KBM-7 (cell line): ENCODE data around the gene DPH5.
"Not testable (repeated sequence)": the region's sequence is repeated elsewhere in the genome, so short reads cannot be mapped to it uniquely, and the experiment has no call there.

Source experiments
- DNase-seq: peaks from one replicate; pipeline ENCODE4 v3.0.0-alpha.2; 2015
- in situ Hi-C: fragments of 300-500 bp; cut with MboI; formaldehyde crosslinking; loops from 2 replicates; pipeline ENCODE4 v1.14.3; 2020; ENCODE audit warnings: low sequenced_read_pairs, low pct_unique_long_range_greater_than_20kb, mixed read lengths

DPH5 gene

DNA sequence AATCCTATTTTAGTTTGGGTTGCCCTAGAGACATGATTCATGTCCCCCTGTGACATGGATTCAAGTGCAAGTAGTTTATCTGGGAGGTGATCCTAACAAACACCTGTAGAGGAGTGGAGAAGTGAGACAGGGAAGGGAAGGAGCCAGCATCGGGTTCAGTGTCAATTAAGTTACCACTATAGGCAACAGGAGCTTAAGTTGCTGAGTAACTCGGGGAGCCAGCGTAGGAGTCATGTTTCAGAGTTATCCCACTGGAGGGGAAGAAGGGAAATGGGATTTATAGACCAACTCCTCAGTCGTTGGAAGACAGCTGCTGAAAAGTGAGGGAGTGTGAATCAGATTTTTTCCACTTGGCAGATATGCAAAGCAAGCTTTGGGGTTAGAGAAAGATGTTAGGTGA lies 74.8 kb downstream of the DPH5 start:
- DNase-seq: no peak
- in situ Hi-C loops: no loop called here

- in situ Hi-C loops: no loop called here
- no peak for DNase-seq
Observed at GRCh38 chr1:100950337-100950736, 75.2 kb downstream of the DPH5 start.

DNA sequence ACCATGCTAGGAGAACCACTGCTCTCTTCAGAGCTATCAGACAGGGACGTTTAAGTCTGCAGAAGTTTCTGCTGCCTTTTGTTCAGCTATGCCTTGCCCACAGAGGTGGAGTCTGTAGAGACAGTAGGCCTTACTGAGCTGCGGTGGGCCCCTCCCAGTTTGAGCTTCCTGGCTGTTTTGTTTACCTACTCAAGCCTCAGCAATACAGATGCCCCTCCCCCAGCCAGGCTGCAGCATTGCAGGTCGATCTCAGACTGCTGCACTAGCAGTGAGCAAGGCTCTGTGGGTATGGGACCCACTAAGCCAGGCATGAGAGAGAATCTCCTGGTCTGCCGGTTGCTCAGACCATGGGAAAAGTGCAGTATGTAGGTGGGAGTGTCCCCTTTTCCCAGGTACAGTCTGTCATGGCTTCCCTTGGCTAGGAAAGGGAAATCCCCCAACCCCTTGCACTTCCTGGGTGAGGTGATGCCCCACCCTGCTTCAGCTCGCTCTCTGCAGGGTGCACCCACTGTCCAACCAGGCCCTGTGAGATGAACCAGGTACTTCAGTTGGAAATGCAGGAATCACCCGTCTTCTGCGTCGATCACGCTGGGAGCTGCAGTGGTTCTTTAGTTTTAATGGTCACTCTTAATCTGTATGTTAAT lies 75.9 kb downstream of the DPH5 start:
- in situ Hi-C loops: loop anchor here (25.0 kb wide), 1 partner anchor 313 kb away; no protein-coding TSS in a partner anchor
- not testable (repeated sequence) for DNase-seq

GRCh38 chr1:100948721-100949405 lies 76.7 kb downstream of the DPH5 start:
- in situ Hi-C loops: loop anchor here (25.0 kb wide), 1 partner anchor 313 kb away; no protein-coding TSS in a partner anchor

DNA sequence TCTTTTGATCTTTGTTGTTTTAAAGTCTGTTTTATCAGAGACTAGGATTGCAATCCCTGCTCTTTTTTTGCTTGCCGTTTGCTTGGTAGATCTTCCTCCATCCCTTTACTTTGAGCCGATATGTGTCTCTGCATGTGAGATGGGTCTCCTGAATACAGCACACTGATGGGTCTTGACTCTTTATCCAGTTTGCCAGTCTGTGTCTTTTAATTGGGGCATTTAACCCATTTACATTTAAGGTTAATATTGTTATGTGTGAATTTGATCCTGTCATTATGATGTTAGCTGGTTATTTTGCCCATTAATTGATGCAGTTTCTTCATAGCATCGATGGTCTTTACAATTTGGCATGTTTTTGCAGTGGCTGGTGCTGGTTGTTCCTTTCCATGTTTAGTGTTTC lies 77.8 kb downstream of the DPH5 start:
- in situ Hi-C loops: loop anchor here (25.0 kb wide), 1 partner anchor 314 kb away; no protein-coding TSS in a partner anchor
- not testable (repeated sequence) for DNase-seq

More at GRCh38 chr1:100948721-100949405, 76.7 kb downstream of the DPH5 start:
- not testable (repeated sequence) for DNase-seq

DNA sequence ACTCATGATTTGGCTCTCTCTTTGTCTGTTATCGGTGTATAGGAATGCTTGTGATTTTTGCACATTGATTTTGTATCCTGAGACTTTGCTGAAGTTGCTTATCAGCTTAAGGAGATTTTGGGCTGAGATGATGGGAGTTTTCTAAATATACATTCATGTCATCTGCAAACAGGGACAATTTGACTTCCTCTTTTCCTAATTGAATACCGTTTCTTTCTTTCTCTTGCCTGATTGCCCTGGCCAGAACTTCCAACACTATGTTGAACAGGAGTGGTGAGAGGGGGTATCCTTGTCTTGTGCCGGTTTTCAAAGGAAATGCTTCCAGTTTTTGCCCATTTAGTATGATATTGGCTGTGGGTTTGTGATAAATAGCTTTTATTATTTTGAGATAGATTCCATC lies 79.5 kb downstream of the DPH5 start:
- in situ Hi-C loops: loop anchor here (25.0 kb wide), 1 partner anchor 316 kb away; no protein-coding TSS in a partner anchor
- DNase-seq: not testable (repeated sequence)

DNA sequence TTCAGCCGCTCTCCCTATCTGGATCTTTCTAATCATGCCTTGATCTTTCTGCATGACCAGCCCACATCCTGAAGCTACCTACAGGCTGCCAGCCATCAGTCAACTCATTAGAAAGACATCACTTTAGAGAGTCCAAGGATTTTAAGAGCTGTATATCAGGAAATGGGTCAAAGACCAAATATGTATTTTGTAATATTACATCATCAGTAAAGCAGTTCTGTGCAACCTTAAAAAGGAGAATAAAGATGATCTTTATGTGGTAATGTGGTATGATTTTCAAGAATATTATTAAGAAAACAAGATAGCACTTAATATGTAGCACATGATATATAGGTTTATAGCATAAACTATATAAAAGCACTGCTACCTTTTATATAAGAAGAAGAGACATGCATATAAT lies 82.1 kb downstream of the DPH5 start:
- DNase-seq: no peak
- in situ Hi-C loops: loop anchor here (25.0 kb wide), 1 partner anchor 319 kb away; no protein-coding TSS in a partner anchor

DNA sequence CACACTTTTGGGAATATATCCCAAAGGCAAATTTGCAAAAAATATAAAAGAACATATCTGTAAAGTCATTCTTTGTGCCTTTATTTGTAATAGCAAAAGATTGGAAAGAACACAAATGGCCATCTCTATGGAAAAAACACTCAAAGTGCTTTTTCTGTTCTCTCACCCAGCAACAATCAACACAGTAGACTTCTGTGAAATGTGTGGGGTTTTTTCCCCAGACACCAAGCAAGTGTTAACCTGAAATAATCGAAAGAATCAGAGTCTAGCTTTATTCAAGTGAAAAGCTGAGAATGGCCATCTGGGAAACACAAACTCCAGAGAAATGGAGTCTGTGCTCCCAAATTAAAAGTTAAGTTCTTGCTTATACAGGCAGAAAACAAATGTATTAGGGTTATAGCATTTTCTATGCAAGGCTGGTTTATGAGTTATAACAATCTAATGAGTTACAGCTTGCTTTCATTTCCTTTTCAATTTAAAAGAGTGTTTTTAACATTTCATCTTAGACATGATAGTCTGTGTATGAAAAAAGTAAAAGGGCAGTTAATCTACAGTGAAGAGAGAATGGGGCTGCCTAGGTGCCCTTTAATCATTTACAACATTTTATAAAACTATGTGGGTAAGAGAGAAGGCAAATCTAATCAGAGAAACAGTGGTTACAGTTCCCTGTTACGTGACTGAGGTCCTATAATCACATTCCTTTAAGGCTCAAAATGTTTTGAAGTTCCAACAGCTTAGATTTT lies 83.1 kb downstream of the DPH5 start:
- in situ Hi-C loops: loop anchor here (25.0 kb wide), 1 partner anchor 320 kb away; no protein-coding TSS in a partner anchor
- DNase-seq: no peak

GRCh38 chr1:100941580-100942216 lies 83.9 kb downstream of the DPH5 start:
- no peak for DNase-seq
- in situ Hi-C loops: loop anchor here (25.0 kb wide), 1 partner anchor 321 kb away; no protein-coding TSS in a partner anchor

DNA sequence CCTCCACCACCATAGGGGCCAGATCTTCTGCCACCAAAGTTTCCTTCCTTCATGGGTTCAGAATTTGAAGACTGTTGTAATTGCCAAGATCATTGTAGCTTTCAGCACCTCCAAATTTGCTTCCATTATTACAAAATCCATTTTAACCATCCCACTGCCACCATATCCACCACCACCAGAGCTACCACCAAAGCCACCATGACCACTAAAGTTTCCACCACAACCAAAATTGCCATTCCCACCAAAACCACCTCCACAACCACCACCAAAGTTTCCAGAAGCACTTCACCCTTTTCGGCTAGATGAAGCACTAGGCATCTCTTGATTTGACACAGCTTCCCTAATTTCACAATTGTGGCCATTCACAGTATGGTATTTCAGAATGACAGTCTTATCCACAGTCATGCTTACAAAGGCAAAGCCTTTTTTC lies 84.5 kb downstream of the DPH5 start:
- no peak for DNase-seq
- in situ Hi-C loops: loop anchor here (25.0 kb wide), 1 partner anchor 321 kb away; no protein-coding TSS in a partner anchor
